Activated T-helper 1 cell treated with anti-CD3 and anti-CD28 coated beads, Interleukin-2, amount 50 U/mL, for 16 hours (primary cell): ENCODE results near the gene CACNA1C.

Source experiments
- DNase-seq, 2 donors: peaks; one replicate each; pipeline ENCODE4 v3.0.0-alpha.2; 2020; ENCODE audit warnings: low read depth in 1 of 2, low spot score in 1 of 2

CACNA1C gene

DNA sequence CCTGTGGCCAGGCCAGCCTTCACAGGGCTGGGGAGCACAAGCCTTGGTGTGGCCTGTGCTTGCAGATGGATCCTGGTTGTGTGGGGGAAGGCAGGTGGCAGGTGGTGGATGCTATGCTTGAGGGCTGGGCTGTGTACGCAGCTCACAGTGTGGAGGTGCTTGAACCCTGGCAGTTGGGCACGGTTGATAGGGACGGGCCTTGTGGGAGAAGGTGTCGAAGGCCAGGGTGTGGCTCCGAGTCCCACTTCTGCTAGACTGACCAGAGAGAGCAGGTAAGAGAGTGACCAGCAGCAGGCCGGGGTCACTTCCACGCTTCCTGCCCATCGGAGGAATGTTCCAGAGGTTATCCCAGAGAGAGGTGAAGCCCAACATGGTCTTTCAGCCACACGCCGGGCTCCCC, 85.5 kb downstream of the CACNA1C start:
- DNase-seq, result no peak

DNA sequence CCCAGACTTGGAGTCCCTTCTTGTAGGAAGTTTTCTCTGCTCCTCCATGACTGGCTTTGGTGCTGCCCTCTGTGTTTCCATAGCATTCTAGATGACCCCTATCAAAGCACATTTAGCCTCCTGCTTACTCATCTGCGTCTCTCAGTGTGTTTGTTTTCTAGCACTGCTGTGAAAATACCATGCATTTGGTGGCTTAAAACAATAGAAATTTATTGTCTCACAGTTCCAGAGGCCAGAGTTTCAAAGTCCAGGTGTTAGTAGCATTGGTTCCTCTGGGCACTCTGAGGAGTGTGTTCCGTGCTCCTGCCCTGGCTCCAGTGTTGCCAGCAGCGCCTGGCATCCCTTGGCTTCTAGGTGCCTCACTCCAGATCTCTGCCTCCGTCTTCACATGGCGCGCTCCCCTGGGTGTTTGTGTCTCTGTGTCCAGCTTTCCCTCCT, 86.1 kb downstream of the CACNA1C start:
- DNase-seq, result no peak

DNA sequence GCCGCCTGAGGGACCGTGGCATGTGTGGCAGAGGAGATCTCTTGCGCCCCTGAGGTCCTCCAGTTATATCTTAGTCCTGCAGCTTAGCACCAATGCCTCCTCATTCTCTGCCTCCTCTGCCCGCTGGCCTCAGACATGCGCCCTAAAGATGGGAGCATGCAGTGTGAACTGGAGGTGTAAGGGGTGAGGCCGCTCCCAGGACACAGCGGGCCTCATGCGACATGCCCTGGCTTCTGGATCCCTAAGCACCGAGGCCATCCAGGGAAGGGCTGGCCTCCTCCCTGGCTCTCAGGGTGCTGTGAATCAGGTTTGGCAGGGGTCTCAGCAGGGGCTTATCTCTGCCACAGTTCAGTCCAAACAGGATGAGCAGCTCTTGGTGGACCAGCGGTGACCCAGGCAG, 86.9 kb downstream of the CACNA1C start:
- no peak for DNase-seq

DNA sequence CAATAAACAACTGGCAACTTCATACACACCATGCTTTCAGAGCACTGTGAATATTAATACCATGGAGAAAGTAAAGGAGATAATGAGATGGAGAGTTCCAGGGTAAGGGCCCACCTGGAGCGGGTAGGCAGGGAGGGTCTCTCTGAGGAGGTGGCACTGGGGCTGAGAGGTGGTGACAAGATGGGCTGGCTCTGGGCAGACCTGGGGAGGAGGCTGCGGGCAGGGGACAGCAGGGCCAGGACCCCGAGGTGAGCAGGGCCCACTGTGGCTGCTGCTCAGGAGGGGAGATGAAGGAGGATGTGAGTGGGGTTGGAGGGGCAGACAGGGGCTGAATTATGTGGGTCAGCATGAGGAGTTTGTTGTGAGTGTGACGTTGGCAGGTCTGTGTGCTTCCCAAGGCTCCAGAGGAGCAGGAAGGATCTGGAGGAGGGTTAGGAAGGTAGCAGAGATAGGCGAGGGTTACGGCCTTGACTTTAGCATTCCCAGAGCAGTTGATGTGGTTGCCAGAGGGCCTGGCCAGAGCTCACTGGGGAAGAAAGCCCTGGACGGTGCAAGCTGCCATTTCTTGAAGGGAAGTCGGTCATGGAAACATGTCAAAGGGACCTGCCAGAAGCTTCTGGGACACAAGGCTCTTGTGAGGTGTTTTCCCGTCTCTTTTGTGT, 88.2 kb downstream of the CACNA1C start:
- DNase-seq, result no peak

DNA sequence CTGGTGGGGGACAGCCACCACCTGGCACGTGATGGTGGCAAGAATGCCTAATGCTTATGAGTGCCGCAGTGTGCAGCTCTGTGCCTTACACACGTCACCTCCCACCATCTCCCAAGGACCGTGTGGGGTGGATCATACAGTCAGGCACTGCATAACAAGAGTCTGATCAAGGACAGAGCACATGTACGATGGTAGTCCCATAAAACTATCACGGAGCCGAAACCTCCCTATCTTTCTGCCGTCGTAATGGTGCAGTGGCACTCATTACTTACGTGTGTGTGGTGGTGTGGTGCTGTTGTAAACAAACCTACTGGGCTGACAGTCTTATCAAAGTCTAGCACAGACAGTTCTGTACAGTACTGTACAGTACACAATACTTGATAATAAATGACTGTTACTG, 89.3 kb downstream of the CACNA1C start:
- no peak for DNase-seq

DNA sequence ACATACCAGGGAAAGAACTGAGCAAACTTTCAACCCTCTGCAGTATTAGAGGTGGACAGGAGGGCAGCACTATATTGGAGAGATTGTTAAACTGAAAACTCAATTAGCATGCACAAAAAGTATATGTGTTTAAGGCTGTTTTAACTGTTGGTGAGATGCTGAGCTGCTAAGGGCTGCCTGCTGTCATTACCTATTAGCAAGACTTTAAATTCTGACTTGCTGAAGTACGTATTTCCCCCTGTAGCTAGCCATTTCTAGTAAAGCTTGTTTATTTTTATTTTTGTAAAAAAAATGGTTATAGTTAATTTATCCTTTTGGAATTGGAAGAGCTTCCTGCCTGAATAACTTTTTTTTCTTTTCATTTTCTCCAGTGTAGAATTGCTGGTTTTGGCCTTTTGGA, 92.2 kb downstream of the CACNA1C start:
- DNase-seq, result no peak

DNA sequence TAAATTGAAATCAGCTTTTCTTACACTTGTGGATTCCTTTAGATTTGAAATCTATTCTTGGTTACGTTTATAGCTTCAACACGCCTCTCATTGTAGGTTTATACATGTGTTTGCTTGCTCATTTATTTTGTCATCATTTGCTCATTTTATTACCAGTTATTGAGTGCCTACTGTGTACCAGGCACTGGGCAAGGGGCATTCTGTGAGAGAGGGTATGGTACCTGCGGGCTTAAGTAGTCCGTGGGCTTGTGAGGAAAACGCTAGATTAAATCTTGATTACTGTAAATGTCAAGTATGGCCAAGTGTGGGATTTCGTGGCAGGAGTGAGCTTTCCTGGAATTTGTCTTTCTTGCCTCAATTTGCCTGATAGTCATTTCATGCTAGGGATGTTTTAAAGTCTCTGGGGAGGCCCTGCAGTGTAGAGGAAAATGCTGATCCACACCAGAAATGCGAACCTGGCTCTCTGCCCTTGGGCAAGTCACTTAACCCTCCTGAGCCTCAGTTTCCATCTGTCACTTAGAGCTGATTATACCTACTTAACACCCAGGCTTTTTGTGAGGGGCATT, 92.7 kb downstream of the CACNA1C start:
- no peak for DNase-seq

DNA sequence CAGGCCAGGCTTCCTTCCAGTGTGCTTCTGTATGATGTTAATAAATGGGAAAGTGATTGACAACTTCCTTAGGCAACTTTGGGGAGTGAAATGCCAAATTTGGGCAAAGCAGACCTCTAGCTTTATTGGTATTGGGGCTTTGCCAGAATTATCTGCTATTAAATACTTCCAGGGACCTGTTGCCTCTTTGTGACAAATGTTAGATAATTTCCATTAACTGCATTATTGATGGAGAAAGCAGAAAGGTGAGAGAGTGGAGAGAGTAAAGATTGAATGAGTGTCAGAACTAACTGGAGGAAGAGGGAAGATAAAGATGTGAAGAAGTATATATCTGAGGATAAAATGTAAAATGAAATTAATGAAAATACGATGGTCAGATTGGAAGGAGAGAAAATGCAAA, 94.5 kb downstream of the CACNA1C start:
- DNase-seq, result no peak

DNA sequence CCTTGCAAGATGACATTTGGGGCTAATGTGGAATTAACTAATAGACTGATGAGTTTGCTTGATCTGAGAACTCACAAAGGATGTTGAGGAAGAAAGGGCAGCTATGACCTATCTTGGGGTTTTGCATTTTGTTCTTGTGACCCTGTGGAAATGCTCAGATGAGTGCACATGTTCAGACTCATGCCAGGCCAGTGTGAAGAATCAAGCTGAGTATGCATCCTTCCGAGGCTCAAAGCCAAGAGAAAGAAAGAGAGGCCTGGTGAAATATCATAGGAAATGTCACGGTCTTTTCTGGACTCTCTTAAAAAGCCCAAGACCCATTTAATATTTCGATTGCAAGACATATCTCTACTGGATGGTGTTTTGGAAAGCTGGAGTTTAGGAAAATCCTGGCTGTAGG, 96.3 kb downstream of the CACNA1C start:
- DNase-seq, result no peak

DNA sequence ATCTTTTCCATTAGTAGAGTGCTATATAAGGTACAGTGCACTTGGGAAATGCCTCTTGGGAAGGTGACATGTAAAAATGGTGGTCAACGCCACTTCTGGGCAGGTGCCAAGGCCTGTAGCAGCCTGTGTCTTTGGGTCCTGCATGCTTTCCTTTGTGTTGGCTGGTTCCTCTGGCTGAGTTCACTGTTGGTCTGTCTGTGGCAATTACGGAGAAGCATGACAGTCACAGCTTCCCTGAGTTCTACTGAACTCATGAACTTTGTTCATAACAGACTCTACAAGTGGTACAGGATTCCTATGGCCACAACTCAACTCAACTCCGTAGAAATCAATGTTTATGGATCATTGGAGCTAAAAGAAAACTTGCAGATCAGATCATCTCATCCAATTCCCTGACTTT, 98.0 kb downstream of the CACNA1C start:
- no peak for DNase-seq

DNA sequence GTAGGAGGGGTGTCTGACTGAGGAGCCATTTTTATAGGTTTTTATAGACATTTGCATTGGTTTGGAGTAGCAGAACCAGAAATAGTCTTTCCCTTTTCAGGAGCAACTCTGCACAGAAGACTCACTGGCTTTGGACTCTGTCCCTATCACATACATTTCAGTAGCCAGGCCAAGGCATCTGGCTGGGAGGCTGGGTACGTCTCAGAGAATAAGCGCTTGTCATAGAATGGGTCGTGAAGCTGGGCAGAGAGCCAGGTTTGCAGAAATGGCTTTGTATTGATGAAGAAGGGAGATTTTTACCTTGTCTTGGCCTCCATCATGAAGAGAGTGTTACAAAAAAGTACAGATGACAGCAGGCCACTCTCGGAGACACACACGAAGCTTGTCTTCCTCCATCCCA, 98.6 kb downstream of the CACNA1C start:
- no peak for DNase-seq

DNA sequence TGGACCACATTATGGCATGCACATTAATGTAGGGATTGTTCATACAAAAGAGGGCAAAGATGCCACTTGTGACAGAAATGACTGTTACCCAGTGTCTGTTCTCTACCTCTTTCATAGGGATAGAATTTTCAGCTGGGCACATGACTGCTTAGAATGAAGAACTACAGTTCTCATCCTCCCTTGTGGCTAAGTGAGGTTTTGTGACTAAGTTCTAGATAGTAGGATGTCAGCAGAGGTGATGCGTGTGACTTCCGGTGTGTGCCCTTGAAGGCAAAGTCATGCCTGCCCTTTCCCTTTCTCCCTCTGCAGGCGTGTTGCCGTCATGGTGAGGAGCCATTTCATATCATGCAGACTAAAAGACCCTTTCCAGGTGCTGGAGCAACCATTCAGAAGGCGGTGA, 99.3 kb downstream of the CACNA1C start:
- no peak for DNase-seq

DNA sequence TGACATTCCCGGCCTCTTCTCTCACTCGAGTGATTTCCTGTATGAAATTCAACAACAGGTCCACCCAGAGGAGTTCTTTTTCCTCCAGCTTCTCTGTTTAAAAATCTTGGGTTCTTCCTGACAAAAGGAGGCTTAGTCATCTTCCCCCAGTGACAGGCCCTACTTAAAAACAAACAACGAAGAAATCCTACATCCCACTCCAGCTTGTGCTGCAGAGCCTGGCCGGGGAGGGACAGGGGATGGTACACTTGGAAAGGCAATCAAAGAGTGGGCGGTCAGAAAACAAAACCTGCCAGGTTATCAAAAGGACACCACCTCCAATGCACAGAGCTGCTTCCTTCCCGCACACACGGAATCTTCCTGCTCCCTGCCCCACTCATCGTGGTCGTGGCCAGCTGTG, 101.3 kb downstream of the CACNA1C start:
- DNase-seq, result no peak

DNA sequence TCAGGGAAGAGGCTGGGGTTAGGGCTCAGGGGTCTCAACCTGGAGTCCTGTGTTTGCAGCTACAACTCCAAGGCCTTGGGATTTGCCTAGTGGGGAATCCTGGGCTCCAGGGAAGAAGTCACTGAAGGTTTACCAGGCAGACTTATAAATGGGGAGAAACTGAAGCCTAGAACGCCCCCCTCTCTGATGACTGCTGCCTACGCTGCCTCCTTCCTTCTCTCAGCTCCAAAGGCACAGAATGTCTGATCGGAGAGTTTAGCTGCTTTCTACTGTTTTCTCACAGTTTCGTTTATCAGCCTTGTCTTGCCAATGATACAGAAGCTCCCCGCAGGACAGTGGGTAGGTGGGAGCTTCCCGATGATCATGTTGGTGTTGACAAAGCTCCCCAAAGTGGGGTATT, 101.7 kb downstream of the CACNA1C start:
- DNase-seq, result no peak

DNA sequence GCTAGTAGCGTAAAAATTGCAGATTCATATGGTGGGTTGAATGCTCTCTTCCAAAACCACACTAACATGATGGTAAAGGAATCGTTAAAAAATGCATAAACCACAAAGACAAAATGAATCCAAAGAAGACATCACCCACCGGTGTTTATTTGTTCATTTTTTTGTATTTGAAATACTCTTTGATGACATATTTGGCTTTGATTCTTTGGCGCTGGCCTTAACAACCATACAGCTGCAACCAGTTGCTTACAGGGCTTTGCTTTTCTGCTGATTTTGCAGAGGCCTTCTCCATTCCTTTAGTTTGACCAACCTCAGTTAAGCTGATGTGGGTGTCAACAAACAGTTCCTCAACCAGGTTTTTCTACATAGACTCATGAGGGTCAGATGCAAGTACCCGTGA, 103.5 kb downstream of the CACNA1C start:
- no peak for DNase-seq

DNA sequence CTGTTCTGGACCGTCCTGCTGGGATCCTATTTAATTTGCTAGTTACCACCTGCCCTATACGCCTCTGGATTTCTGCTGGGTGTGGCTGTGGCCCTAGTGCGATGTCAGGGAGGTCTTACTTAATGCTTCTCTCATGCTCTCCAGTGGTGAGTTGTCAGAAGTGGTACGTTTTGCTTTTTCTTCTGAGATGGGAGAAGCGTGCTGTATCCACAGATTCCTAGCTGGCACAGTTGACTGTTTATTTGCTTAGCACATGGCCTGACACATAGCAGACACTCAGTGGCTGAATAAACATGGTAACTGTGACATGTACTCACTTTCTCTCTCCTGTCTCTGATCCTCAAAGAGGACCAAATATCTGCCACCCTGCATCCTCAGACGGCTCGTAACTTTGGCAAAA, 107.3 kb downstream of the CACNA1C start:
- DNase-seq, result no peak

DNA sequence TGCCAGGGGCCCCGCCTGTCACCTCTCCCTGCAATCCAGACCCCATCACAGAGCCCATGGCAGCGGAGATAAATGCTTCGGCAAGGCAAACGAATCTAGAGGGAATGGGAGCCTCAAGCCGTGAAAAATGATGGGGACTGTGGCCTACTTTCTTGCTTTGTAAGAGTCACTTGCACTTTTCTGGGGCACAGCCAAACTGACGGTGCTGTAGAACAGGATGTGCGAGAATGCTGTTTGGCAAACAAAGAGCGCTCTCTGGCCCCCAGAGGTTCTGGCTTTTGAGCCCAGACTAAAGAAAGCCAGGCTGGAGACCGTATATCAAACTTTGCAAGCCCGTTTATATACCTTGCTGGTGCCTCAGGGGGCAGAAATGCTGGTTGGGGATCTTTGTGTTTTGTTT, 108.7 kb downstream of the CACNA1C start:
- DNase-seq, result no peak

DNA sequence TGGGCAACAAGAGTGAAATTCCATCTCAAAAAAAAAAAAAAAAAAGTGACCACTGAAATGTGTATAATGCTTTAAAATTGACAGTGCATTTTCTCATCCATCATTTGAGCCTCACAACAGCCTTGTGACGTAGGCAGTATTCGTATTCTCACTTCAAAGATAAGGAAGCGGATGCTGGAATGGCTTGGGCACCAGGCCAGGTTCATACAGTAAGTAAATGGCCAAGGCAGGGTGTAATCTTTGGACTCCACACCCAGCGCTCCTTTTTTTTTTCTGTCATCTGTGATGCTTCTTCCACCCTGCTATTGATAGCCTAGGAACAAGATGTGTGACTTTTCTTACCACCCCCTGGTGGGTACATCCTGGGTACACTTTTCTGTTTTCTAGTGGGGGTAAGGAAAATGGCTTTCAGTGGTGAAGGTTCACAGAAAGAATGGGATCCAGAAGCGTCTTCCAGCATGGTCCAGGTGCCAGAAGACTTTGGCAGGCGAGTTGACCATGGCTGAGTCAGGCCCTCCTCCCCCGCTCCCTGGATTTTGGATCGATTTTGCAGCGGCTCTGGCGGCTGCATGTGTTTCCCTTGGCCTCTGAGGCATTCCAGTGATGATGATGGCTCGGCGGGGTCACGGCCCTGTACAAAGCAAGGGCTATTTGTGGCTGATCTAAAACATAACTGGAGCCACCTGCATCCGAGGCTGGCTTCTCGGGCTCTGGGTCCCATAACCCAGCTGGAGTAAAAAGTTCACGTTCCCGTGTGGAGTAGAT, 110.6 kb downstream of the CACNA1C start:
- DNase-seq, result no peak

DNA sequence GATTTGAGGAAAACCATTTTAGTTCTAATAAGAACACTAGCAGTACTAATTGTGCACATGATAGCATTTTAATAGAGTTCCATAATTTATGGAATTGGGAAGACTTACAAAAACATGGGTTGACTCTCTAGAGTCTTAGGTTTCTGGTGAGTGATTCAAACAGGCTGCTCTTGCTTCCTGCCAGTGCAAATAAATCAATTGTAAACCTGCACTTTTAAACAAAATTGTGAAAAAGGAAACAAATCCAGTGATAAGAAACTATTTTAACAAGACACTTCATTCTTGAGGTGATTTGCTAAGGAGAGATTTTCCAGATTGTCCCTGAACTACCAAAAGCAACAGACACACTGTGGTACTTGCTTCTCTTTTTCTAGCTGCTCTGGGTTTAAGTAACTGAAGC, 112.2 kb downstream of the CACNA1C start:
- DNase-seq, result no peak

DNA sequence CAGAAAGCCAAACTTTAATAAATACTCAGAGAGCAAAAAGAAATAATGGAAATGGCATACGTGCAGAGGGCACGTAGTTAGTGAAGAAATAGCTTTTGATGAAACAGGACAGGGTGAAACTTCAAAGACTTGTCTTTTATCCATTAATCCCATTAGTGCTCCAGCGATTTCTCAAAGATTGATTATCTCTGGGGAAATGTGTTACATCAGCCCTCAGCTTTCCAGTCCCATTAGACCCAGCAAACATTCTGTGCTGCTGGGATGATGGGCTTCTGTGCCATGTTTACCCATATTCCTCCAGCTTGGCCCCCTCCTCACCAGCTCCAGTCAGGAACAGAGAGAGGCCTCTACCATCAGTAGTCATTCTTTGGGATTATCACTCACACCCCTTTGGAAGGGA, 113.1 kb downstream of the CACNA1C start:
- DNase-seq, result no peak

DNA sequence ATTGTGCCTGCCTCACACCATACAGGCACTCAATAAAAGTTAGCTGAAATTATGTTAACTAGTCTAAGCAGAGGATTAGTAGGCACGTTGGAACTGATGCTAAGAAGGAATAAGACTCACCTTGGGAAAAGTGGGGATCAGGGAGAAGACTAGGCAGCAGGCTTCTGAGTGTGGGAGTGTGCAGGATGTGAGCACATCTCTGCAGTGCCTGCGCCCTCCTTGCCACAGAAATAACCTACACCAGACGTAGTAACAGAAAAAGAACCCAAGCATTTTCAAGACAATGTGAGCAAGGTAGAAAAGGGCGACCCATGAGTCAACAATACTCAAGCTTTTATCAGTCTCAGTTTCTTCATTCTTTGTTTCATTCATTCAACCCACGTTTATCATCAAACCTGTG, 113.9 kb downstream of the CACNA1C start:
- no peak for DNase-seq

DNA sequence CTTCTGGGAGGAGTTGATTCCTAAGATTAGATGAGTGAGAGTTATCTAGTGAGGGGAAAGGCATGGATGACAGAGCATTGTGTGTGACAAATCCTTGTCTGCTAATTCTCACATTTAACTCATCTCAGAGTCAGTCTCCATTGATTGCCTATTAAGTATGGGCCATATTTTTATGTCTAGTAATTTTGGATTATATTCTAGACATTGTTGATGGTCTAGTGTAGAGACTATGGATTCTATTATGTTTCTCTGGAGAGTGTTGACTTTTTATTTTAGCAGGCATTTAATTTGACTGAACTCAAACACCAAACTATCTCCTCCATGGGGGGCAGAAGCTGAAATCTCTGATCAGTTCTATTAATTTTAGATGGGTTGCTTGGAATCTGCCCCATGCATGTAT, 114.4 kb downstream of the CACNA1C start:
- no peak for DNase-seq

DNA sequence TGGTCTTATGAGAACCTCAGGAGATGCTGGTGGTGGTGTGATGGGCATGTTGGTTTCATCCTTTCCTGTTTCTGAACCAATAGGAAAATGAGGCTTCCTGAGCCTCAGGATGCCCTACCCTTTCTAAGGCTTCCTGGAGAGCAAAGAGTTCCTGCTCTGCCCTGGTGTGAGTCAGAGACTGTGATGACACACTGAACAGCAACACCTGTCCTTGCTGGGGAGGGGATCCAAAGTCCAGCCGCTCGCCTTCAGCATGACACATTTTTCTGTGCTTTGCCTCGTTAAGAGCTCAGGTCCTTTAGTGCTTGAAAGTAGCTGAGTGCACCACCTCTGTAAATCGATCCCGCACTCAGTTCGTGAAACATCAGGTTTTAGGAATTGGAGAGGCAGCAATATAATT, 116.0 kb downstream of the CACNA1C start:
- DNase-seq, result no peak
